ENCODE data around the gene SLC35F1. TPM values are rescaled to one million over a fixed set of nuclear protein-coding genes. Genes with fewer than 3 reads are reported as not detected.

The SLC35F1 gene
- total RNA-seq, 1 donor from 2014 or later = not detected

- H3K27ac Mint-ChIP-seq (ENCODE audit: unreplicated experiment) = no peak overlapping the region
- no peaks in the 10 kb centered on the region for H3K4me1 Mint-ChIP-seq (ENCODE audit: unreplicated experiment)
- no peak for DNase-seq (ENCODE audit: extremely low spot score, unreplicated experiment)
Measured at GRCh38 chr6:118100717-118101116, 193.7 kb downstream of the SLC35F1 start.

DNA sequence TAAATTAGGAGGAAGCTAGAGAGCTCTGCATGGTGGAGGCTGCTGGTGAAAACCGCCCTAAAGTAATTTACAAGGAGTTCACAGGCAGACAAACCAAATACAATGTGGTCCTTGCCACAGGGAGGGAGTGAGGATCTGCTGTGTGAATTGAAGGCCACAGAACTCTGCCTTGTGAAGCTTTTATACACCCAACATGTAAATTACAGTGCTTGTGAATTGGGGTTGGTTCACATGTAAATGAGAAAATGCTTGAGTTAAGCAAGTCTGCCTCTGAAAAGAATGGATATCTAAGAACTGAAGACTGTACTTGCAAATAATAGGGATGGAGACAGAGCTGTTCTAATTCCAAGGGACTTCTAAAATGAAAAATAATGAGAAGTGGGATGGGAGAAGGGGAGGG is 194.2 kb downstream of the SLC35F1 start:
- Mint-ChIP-seq H3K4me3 (ENCODE audit: unreplicated experiment) (no peak overlapping the region), H3K36me3 (ENCODE audit: unreplicated experiment) (no peaks in the 10 kb centered on the region), H3K27ac (ENCODE audit: unreplicated experiment) (no peak overlapping the region), H3K27me3 (ENCODE audit: unreplicated experiment) (no peaks in the 10 kb centered on the region), H3K4me1 (ENCODE audit: unreplicated experiment) (no peaks in the 10 kb centered on the region), H3K9me3 (ENCODE audit: unreplicated experiment) (no peaks in the 10 kb centered on the region)
- TF ChIP-seq, protein P1, sequence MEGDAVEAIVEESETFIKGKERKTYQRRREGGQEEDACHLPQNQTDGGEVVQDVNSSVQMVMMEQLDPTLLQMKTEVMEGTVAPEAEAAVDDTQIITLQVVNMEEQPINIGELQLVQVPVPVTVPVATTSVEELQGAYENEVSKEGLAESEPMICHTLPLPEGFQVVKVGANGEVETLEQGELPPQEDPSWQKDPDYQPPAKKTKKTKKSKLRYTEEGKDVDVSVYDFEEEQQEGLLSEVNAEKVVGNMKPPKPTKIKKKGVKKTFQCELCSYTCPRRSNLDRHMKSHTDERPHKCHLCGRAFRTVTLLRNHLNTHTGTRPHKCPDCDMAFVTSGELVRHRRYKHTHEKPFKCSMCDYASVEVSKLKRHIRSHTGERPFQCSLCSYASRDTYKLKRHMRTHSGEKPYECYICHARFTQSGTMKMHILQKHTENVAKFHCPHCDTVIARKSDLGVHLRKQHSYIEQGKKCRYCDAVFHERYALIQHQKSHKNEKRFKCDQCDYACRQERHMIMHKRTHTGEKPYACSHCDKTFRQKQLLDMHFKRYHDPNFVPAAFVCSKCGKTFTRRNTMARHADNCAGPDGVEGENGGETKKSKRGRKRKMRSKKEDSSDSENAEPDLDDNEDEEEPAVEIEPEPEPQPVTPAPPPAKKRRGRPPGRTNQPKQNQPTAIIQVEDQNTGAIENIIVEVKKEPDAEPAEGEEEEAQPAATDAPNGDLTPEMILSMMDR (IDR thresholded peaks at IDR 0.05) = no peak
- DNase-seq (ENCODE audit: extremely low spot score, unreplicated experiment) = no peak

More at GRCh38 chr6:118100717-118101116, 193.7 kb downstream of the SLC35F1 start:
- Mint-ChIP-seq H3K27me3 (ENCODE audit: unreplicated experiment) (no peaks in the 10 kb centered on the region), H3K9me3 (ENCODE audit: unreplicated experiment) (no peaks in the 10 kb centered on the region), H3K4me3 (ENCODE audit: unreplicated experiment) (no peak overlapping the region), H3K36me3 (ENCODE audit: unreplicated experiment) (no peaks in the 10 kb centered on the region)
- TF ChIP-seq, protein P1 (IDR thresholded peaks at IDR 0.05) = no peak

DNA sequence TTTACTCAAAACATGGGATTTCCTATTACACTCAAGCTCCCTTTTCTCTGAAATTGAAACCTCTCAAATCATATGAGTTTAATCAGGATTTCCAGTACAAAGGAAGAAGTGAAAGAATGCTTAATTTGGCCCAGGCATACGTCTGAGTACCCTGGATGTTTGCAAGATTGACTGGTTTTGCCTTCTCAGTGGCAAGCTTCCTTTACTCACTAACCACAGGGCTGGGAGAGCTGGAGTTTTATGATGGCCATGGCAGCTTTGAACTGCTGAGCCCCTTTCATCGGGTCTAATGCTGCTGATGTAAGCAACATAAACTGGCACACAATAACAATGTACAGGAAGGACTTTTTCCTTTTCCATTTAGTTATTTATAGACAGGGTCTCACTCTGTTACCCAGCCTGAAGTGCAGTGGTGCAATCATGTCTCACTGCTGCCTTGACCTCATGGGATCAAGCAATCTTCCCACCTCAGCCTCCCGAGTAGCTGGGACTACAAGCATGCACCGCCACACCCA is 194.8 kb downstream of the SLC35F1 start:
- no peak overlapping the region for H3K27ac Mint-ChIP-seq (ENCODE audit: unreplicated experiment)
- DNase-seq (ENCODE audit: extremely low spot score, unreplicated experiment) = no peak
- no peaks in the 10 kb centered on the region for H3K27me3 Mint-ChIP-seq (ENCODE audit: unreplicated experiment)
- no peaks in the 10 kb centered on the region for H3K4me1 Mint-ChIP-seq (ENCODE audit: unreplicated experiment)
- TF ChIP-seq, protein P1 (IDR thresholded peaks at IDR 0.05) = no peak
- no peaks in the 10 kb centered on the region for H3K36me3 Mint-ChIP-seq (ENCODE audit: unreplicated experiment)
- no peaks in the 10 kb centered on the region for H3K9me3 Mint-ChIP-seq (ENCODE audit: unreplicated experiment)
- H3K4me3 Mint-ChIP-seq (ENCODE audit: unreplicated experiment) = no peak overlapping the region

DNA sequence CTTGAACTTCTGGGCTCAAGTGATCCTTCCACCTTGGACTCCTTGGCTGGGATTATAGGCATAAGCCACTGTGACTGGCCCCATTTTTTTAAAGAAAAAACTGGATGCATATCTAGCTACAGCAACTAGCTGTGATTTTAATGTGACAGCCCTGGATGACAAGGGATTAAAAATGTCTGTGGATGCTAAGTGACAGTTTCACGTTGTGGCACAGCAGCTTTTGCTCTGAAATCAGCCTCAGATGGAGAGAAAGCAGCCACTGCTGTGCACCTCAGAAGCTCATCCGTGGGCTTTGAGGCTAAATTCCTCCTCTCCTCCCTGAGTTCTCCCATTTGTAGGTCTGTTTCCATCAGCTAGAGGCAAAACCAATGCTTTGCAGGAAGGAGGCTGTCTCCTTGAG is 195.3 kb downstream of the SLC35F1 start:
- Mint-ChIP-seq H3K27ac (ENCODE audit: unreplicated experiment) (no peak overlapping the region), H3K4me3 (ENCODE audit: unreplicated experiment) (no peak overlapping the region), H3K27me3 (ENCODE audit: unreplicated experiment) (no peaks in the 10 kb centered on the region), H3K4me1 (ENCODE audit: unreplicated experiment) (no peaks in the 10 kb centered on the region), H3K36me3 (ENCODE audit: unreplicated experiment) (no peaks in the 10 kb centered on the region), H3K9me3 (ENCODE audit: unreplicated experiment) (no peaks in the 10 kb centered on the region)
- TF ChIP-seq, protein P1 (IDR thresholded peaks at IDR 0.05) = no peak
- no peak for DNase-seq (ENCODE audit: extremely low spot score, unreplicated experiment)

- no peaks in the 10 kb centered on the region for H3K36me3 Mint-ChIP-seq (ENCODE audit: unreplicated experiment)
- no peaks in the 10 kb centered on the region for H3K27me3 Mint-ChIP-seq (ENCODE audit: unreplicated experiment)
- no peak for DNase-seq (ENCODE audit: extremely low spot score, unreplicated experiment)
- TF ChIP-seq, protein P1 (IDR thresholded peaks at IDR 0.05) = no peak
- H3K9me3 Mint-ChIP-seq (ENCODE audit: unreplicated experiment) = no peaks in the 10 kb centered on the region
- no peaks in the 10 kb centered on the region for H3K4me1 Mint-ChIP-seq (ENCODE audit: unreplicated experiment)
- H3K27ac Mint-ChIP-seq (ENCODE audit: unreplicated experiment) = no peak overlapping the region
- H3K4me3 Mint-ChIP-seq (ENCODE audit: unreplicated experiment) = no peak overlapping the region
Measured at GRCh38 chr6:118103381-118104146, 196.5 kb downstream of the SLC35F1 start.
